ENCODE results near the gene GALR3. TPM values are rescaled to one million over a fixed set of nuclear protein-coding genes. Genes with fewer than 3 reads are reported as not detected.

GALR3 gene, protein sequence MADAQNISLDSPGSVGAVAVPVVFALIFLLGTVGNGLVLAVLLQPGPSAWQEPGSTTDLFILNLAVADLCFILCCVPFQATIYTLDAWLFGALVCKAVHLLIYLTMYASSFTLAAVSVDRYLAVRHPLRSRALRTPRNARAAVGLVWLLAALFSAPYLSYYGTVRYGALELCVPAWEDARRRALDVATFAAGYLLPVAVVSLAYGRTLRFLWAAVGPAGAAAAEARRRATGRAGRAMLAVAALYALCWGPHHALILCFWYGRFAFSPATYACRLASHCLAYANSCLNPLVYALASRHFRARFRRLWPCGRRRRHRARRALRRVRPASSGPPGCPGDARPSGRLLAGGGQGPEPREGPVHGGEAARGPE
- total RNA-seq = not detected

GRCh38 chr22:37823134-37823985, at the start of gene GALR3:
GALR3 (plus strand) TSS chr22:37823382; CDS start chr22:37823407, 25 bp downstream.

DNA sequence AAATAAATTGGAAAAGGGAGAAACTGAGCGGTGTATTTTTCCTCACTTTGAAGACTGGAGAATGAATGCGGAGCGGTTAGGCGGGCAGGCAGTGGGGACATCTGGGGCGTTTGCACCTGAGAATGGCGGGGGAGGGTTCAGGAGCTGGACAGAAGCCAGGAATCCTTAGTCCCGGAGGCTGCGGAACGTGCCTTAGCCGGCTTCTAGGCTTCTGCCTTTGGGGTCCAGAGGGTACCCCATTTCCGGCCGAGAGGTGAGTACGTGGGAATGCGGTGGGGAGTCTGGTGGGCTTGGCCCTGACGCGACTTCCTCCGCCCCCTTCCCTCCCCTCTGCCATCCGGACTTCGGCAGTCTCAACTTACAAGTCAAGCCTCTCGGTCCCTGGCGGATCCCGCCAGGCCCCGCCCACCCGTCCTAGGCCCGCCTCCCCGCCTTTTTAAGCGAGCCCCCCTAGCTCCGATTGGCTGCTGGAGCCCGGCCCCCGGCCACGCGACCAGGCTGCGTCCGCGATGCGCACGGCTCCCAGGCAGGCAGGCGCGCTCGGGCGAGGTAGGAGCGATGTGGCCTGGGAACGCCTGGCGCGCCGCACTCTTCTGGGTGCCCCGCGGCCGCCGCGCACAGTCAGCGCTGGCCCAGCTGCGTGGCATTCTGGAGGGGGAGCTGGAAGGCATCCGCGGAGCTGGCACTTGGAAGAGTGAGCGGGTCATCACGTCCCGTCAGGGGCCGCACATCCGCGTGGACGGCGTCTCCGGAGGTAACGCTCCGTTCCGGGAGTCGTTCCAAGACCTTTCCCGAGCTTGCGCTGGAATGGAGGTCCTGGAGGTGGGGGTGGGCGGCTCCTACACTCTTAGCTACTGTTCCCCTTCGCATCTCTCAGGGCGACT, 15.5 kb upstream of the GALR3 start, which contains the start of gene GCAT:
Gene GCAT (plus strand): TSS at position 525 of the 884 bp plus-strand sequence. CDS start 34 bp downstream, at position 559.

DNA sequence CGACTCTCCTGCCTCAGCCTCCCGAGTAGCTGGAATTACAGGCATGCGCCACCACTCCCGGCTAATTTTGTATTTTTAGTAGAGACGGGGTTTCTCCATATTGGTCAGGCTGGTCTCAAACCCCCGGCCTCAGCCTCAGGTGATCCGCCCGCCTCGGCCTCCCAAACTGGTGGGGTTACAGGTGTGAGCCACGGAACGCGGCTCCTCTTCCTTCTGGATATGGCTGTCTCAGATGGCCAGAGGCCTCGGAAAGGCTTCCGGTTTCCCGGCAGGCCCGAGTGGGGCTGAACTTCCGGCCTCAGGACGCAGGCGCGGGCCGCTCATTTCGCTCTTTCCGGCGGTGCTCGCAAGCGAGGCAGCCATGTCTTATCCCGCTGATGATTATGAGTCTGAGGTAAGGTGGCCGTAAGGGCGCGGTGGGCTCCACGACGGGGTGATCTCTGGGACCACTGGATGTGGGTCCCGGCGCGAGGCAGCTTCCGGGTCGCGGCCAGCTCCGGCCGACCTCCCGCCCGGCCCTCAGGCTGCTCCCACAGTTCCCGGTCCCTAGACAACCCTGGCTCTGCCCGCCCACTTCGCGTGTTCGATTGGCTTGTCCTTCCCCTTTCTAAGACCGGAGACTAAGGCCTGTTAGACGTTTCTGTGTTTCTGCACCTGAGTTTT, 26.0 kb downstream of the GALR3 start, which contains the start of gene EIF3L:
Gene EIF3L (plus strand): TSS at position 331 of the 663 bp plus-strand sequence. CDS start 31 bp downstream, at position 362.

Small RNA genes lying within 50 kb of the gene (small RNA-seq; reads per million reads assigned to genes)
- gene MIR659 = 2.0 to 5.0 reads per million in 2 donors

Other genes starting within 250 kb of the GALR3 start
- not detected for gene LGALS2, start 243.3 kb upstream of the GALR3 start, total RNA-seq
- 10 to 100 TPM; 53.6 to 57.8 TPM for gene GGA1, start 214.5 kb upstream of the GALR3 start, total RNA-seq
- 10 to 100 TPM in 1 of 2 donors, 1 to 10 TPM in 1; 2.1 to 18.6 TPM for gene SH3BP1, start 183.7 kb upstream of the GALR3 start, total RNA-seq
- 10 to 100 TPM; 23.4 to 30.6 TPM for gene PDXP, start 164.7 kb upstream of the GALR3 start, total RNA-seq
- gene LGALS1, start 147.7 kb upstream of the GALR3 start, total RNA-seq = 1,000 to 10,000 TPM; 1,804 to 2,514 TPM
- gene NOL12, start 137.0 kb upstream of the GALR3 start, total RNA-seq = 10 to 100 TPM; 14.1 to 38.0 TPM
- gene TRIOBP, start 126.3 kb upstream of the GALR3 start, total RNA-seq = 10 to 100 TPM; 40.6 to 54.6 TPM
- gene GCAT, start 15.4 kb upstream of the GALR3 start, total RNA-seq = 10 to 100 TPM in 1 of 2 donors, 1 to 10 TPM in 1; 9.6 to 16.7 TPM
- 10 to 100 TPM; 78.3 to 82.6 TPM for gene ANKRD54, start 21.0 kb downstream of the GALR3 start, total RNA-seq
- gene EIF3L, start 26.0 kb downstream of the GALR3 start, total RNA-seq = 100 to 1,000 TPM; 159 to 240 TPM
- gene MICALL1, start 82.9 kb downstream of the GALR3 start, total RNA-seq = 10 to 100 TPM; 24.8 to 33.6 TPM
- gene C22orf23, start 130.2 kb downstream of the GALR3 start, total RNA-seq = under 1 TPM in 1 of 2 donors, not detected in 1; 0.34 TPM
- gene POLR2F, start 130.3 kb downstream of the GALR3 start, total RNA-seq = 10 to 100 TPM; 48.2 to 64.9 TPM
- 100 to 1,000 TPM; 272 to 296 TPM for gene SOX10, start 161.2 kb downstream of the GALR3 start, total RNA-seq
- gene PICK1, start 234.0 kb downstream of the GALR3 start, total RNA-seq = 10 to 100 TPM; 21.0 to 22.0 TPM

Measured in melanocyte of skin (primary cell).